ENCODE results near the gene SEC63. TPM values are rescaled to one million over a fixed set of nuclear protein-coding genes. Genes with fewer than 3 reads are reported as not detected.

Gene SEC63
- polyA plus RNA-seq, 6 donors from 2014 or later, result 30.3 to 57.6 (median 37.1) TPM

Other genes starting within 250 kb of the SEC63 start
- 10 to 100 TPM; 16.9 to 25.7 (median 18.3) TPM for gene SCML4, start 133.9 kb downstream of the SEC63 start, polyA plus RNA-seq (ENCODE audit: low read depth in 6 of 6)
- 10 to 100 TPM; 22.3 to 35.6 (median 32.8) TPM for gene OSTM1, start 116.5 kb upstream of the SEC63 start, polyA plus RNA-seq (ENCODE audit: low read depth in 6 of 6)
- not detected for gene NR2E1, start 207.8 kb upstream of the SEC63 start, polyA plus RNA-seq (ENCODE audit: low read depth in 6 of 6)

All from naive B cell (primary cell).